Mesendoderm (in vitro differentiated cells): ENCODE measurements around the gene POLA2.
"Not testable (repeated sequence)": the region's sequence is repeated elsewhere in the genome, so short reads cannot be mapped to it uniquely, and the experiment has no call there.

Experiments used
- DNase-seq: peaks from one replicate; pipeline ENCODE4 v3.0.0; 2013
- H2AK5ac ChIP-seq: 2 replicates; pipeline ENCODE4 v1.6.1; 2013; ENCODE audit warnings: low read length, inconsistent platforms
- H2BK120ac ChIP-seq: 2 replicates; pipeline ENCODE4 v1.6.1; 2013; ENCODE audit warnings: low read depth, mild to moderate bottlenecking, low read length, moderate library complexity, mixed read lengths
- H2BK15ac ChIP-seq: replicated peaks from 2 replicates; pipeline ENCODE4 v1.6.1; 2013; ENCODE audit warnings: low read depth, mild to moderate bottlenecking, moderate library complexity
- H2BK5ac ChIP-seq: 2 replicates; pipeline ENCODE4 v1.6.1; 2013; ENCODE audit warnings: low read length, inconsistent platforms
- H3K18ac ChIP-seq: 2 replicates; pipeline ENCODE4 v1.6.1; 2013; ENCODE audit warnings: mild to moderate bottlenecking, low read length, mixed read lengths
- H3K23ac ChIP-seq: one replicate; pipeline ENCODE4 v1.6.1; 2013; ENCODE audit warnings: low read length
- H3K27ac ChIP-seq: 2 replicates; pipeline ENCODE4 v1.5.1; 2013; ENCODE audit warnings: low read depth, mild to moderate bottlenecking, inconsistent platforms, low read length, moderate library complexity
- H3K27me3 ChIP-seq: 2 replicates; pipeline ENCODE4 v1.6.1; 2013; ENCODE audit warnings: low read length, control low read depth, mild to moderate bottlenecking, inconsistent platforms; ENCODE audit not compliant: insufficient read depth, poor library complexity
- H3K36me3 ChIP-seq: 2 replicates; pipeline ENCODE4 v1.6.1; 2013; ENCODE audit warnings: low read length, inconsistent platforms; ENCODE audit not compliant: control insufficient read depth, insufficient read depth
- H3K4ac ChIP-seq: one replicate; pipeline ENCODE4 v1.6.1; 2013; ENCODE audit warnings: low read depth, mild to moderate bottlenecking, low read length, moderate library complexity
- H3K4me1 ChIP-seq: 2 replicates; pipeline ENCODE4 v1.6.1; 2013; ENCODE audit warnings: low read depth, low read length, inconsistent platforms; ENCODE audit not compliant: control insufficient read depth
- H3K4me2 ChIP-seq: 2 replicates; pipeline ENCODE4 v1.6.1; 2013; ENCODE audit warnings: low read length
- H3K4me3 ChIP-seq: 2 replicates; pipeline ENCODE4 v1.5.1; 2013; ENCODE audit warnings: mild to moderate bottlenecking, low read length
- H3K56ac ChIP-seq: one replicate; pipeline ENCODE4 v1.6.1; 2013; ENCODE audit warnings: low read length
- H3K79me1 ChIP-seq: 2 replicates; pipeline ENCODE4 v1.6.1; 2013; ENCODE audit warnings: low read length, inconsistent platforms
- H3K79me2 ChIP-seq: 2 replicates; pipeline ENCODE4 v1.6.1; 2013; ENCODE audit warnings: mild to moderate bottlenecking, low read length; ENCODE audit not compliant: control insufficient read depth, insufficient read depth
- H3K9ac ChIP-seq: 2 replicates; pipeline ENCODE4 v1.6.1; 2013; ENCODE audit warnings: low read length, inconsistent platforms
- H4K5ac ChIP-seq: one replicate; pipeline ENCODE4 v1.6.1; 2013; ENCODE audit warnings: low read length
- H4K8ac ChIP-seq: one replicate; pipeline ENCODE4 v1.6.1; 2013; ENCODE audit warnings: low read depth, mild to moderate bottlenecking, control low read depth, low read length, moderate library complexity
- WGBS: extraction: QIAGEN DNeasy Blood & Tissue Kit; methylation state at CpG from one replicate; pipeline ENCODE4 v1.1.7; 2013; ENCODE audit warnings: low lambda C conversion rate, missing lambda C conversion rate; ENCODE audit not compliant: insufficient coverage; ENCODE audit errors: extremely low coverage; 5-methylcytosine and 5-hydroxymethylcytosine counted together

The POLA2 gene

GRCh38 chr11:65238302-65238701, 23.5 kb upstream of the POLA2 start:
- not testable (repeated sequence) for H3K18ac ChIP-seq, H3K9ac ChIP-seq, H3K36me3 ChIP-seq, DNase-seq, H3K27ac ChIP-seq, H3K56ac ChIP-seq, H3K4me1 ChIP-seq, H3K4ac ChIP-seq, H2AK5ac ChIP-seq, H2BK120ac ChIP-seq, H2BK5ac ChIP-seq, H3K4me3 ChIP-seq, H4K8ac ChIP-seq, H3K4me2 ChIP-seq, H3K79me2 ChIP-seq, H3K79me1 ChIP-seq, H4K5ac ChIP-seq, H2BK15ac ChIP-seq, H3K27me3 ChIP-seq, H3K23ac ChIP-seq
- WGBS = no CpG with 5 or more reads among the region's 6 CpGs

DNA sequence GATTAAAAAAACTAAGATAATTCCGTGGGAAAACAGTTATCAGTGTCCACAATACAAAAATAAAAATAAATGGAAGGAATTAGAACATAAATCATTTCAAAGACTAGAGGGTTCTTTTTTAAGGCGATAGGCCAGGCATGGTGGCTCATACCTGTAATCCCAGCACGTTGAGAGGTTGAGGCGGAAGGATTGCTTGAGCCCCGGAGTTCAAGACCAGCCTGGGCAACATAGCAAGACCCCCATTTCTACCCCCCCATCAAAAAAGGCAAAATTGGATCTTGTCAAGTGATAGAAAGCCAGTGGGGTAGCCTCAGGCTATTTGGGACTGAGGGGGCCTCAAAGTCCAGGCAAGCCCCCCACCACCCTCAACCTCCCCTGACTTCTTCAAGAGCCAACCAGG, 20.6 kb upstream of the POLA2 start:
- Histone ChIP-seq H3K4me3 (no peak overlapping the region), H4K5ac (no peak overlapping the region), H2BK120ac (no peak overlapping the region), H3K79me2 (no peaks in the 10 kb centered on the region), H3K23ac (no peak overlapping the region), H3K27ac (no peak overlapping the region), H2AK5ac (no peak overlapping the region), H3K27me3 (no peaks in the 10 kb centered on the region), H3K9ac (no peak overlapping the region), H4K8ac (no peak overlapping the region), H3K56ac (no peak overlapping the region), H3K79me1 (no peaks in the 10 kb centered on the region), H3K4me1 (no peaks in the 10 kb centered on the region), H3K18ac (no peak overlapping the region), H2BK15ac (no peak overlapping the region), H3K36me3 (no peaks in the 10 kb centered on the region), H3K4ac (no peak overlapping the region), H2BK5ac (no peak overlapping the region), H3K4me2 (no peak overlapping the region)
- DNase-seq = no peak
- WGBS = no CpG with 5 or more reads among the region's 5 CpGs

DNA sequence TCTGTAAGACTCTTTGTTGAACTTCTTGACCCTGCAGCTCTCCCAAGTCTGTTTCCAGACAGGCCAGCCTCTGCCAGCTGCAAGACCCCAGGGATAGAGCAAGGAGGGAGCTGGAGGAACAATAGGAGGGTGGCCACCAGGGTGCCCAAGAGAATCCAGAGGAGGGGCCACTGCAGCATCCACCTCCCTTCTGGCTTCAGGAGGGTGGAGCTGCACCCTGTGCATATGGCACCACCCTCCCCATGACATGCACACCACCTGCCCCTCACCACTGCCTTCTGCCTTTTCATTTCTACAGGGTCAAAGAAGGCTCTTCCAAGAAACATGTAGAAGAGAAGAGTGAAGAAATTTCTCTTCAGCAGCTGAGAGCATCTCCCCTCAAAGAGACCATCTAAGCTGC, 20.1 kb upstream of the POLA2 start:
- H3K4me2 ChIP-seq = no peak overlapping the region
- H3K79me2 ChIP-seq = no peaks in the 10 kb centered on the region
- H3K23ac ChIP-seq = no peak overlapping the region
- no peak for DNase-seq
- H2BK5ac ChIP-seq = no peak overlapping the region
- H2BK15ac ChIP-seq = no peak overlapping the region
- no peak overlapping the region for H4K8ac ChIP-seq
- H2BK120ac ChIP-seq = no peak overlapping the region
- H3K4me1 ChIP-seq = no peaks in the 10 kb centered on the region
- no peak overlapping the region for H2AK5ac ChIP-seq
- no peak overlapping the region for H3K4ac ChIP-seq
- no peaks in the 10 kb centered on the region for H3K36me3 ChIP-seq
- no peaks in the 10 kb centered on the region for H3K27me3 ChIP-seq
- no peak overlapping the region for H3K56ac ChIP-seq
- no peak overlapping the region for H3K18ac ChIP-seq
- H3K9ac ChIP-seq = no peak overlapping the region
- H4K5ac ChIP-seq = no peak overlapping the region
- H3K27ac ChIP-seq = no peak overlapping the region
- no peaks in the 10 kb centered on the region for H3K79me1 ChIP-seq
- H3K4me3 ChIP-seq = no peak overlapping the region

- H3K9ac ChIP-seq = no peak overlapping the region
Measured at GRCh38 chr11:65242389-65242788, 19.4 kb upstream of the POLA2 start.

DNA sequence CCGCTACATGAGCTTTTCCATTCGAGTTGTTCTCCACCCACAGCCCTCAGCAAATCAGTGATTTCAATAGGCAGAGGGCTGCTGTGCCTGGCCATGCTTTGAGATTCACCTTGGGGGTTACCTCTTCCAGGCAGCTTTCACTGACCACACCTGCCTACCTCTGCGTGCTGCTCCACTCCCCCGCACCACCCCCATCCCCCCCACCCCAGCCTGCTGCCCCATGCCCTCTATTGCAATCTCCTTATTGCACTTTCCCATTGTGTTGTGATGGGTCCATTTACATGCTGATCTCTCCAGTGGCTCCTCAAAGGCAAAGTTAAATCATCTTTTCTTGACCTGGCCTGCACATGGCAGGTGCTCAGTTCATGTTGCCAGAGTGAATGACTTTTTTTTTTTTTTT, 18.0 kb upstream of the POLA2 start:
- no peak overlapping the region for H3K23ac ChIP-seq
- no peak overlapping the region for H3K4ac ChIP-seq
- no peak overlapping the region for H2BK5ac ChIP-seq
- H4K5ac ChIP-seq = no peak overlapping the region
- WGBS = no CpG with 5 or more reads among the region's 4 CpGs
- H3K9ac ChIP-seq = no peak overlapping the region
- no peaks in the 10 kb centered on the region for H3K79me2 ChIP-seq
- DNase-seq = no peak
- no peaks in the 10 kb centered on the region for H3K27me3 ChIP-seq
- no peak overlapping the region for H3K18ac ChIP-seq
- H3K4me2 ChIP-seq = no peak overlapping the region
- no peak overlapping the region for H2BK15ac ChIP-seq
- H4K8ac ChIP-seq = no peak overlapping the region
- H3K36me3 ChIP-seq = no peaks in the 10 kb centered on the region
- no peak overlapping the region for H2BK120ac ChIP-seq
- no peaks in the 10 kb centered on the region for H3K79me1 ChIP-seq
- no peak overlapping the region for H3K4me3 ChIP-seq
- H3K27ac ChIP-seq = no peak overlapping the region
- H3K56ac ChIP-seq = no peak overlapping the region
- H3K4me1 ChIP-seq = no peaks in the 10 kb centered on the region
- H2AK5ac ChIP-seq = no peak overlapping the region

More at GRCh38 chr11:65242389-65242788, 19.4 kb upstream of the POLA2 start:
- no peaks in the 10 kb centered on the region for H3K79me2 ChIP-seq
- no peaks in the 10 kb centered on the region for H3K79me1 ChIP-seq
- no peak overlapping the region for H3K4me3 ChIP-seq
- H3K23ac ChIP-seq = no peak overlapping the region
- no CpG with 5 or more reads among the region's 6 CpGs for WGBS
- no peak overlapping the region for H3K4ac ChIP-seq
- no peak overlapping the region for H2BK120ac ChIP-seq
- H4K8ac ChIP-seq = no peak overlapping the region
- no peak overlapping the region for H3K27ac ChIP-seq
- H2AK5ac ChIP-seq = no peak overlapping the region
- no peak overlapping the region for H3K56ac ChIP-seq
- H3K4me1 ChIP-seq = no peaks in the 10 kb centered on the region
- H4K5ac ChIP-seq = no peak overlapping the region
- H2BK5ac ChIP-seq = no peak overlapping the region
- no peak overlapping the region for H2BK15ac ChIP-seq
- H3K36me3 ChIP-seq = no peaks in the 10 kb centered on the region
- no peak overlapping the region for H3K4me2 ChIP-seq
- DNase-seq = no peak
- no peaks in the 10 kb centered on the region for H3K27me3 ChIP-seq
- no peak overlapping the region for H3K18ac ChIP-seq

DNA sequence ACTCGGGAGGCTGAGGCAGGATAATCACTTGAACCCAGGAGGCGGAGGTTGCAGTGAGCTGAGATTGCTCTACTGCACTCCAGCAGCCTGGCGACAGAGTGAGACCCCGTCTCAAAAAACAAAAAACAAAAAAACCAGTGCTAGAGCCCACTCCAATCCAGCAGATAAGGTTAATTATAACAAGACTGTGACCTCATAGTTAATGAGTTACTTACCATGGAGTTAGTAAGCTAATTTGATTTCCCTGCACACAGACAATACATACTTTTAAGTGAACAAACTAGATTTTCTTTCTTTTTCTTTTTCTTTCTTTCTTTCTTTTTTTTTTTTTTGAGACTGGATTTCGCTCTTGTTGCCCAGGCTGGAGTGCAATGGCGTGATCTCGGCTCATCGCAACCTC, 16.7 kb upstream of the POLA2 start:
- not testable (repeated sequence) for DNase-seq, H3K79me1 ChIP-seq, H4K5ac ChIP-seq, H3K27me3 ChIP-seq, H3K18ac ChIP-seq, H3K4me1 ChIP-seq, H3K79me2 ChIP-seq, H3K4me3 ChIP-seq, H3K27ac ChIP-seq, H2BK15ac ChIP-seq, H2BK5ac ChIP-seq, H4K8ac ChIP-seq, H3K36me3 ChIP-seq, H3K23ac ChIP-seq, H2AK5ac ChIP-seq, H3K56ac ChIP-seq, H3K9ac ChIP-seq, H3K4me2 ChIP-seq, H3K4ac ChIP-seq, H2BK120ac ChIP-seq
- WGBS = no CpG with 5 or more reads among the region's 8 CpGs
